ENCODE results near the gene FBH1.
"Not testable (repeated sequence)": the region's sequence is repeated elsewhere in the genome, so short reads cannot be mapped to it uniquely, and the experiment has no call there.

Gene FBH1

GRCh38 chr10:5904227-5904626 lies 14.2 kb downstream of the FBH1 start:
- no peak for DNase-seq

- DNase-seq, result no peak
Measured at GRCh38 chr10:5905854-5906507, 15.9 kb downstream of the FBH1 start.

GRCh38 chr10:5906651-5907050 lies 16.6 kb downstream of the FBH1 start:
- DNase-seq, result no peak

- not testable (repeated sequence) for DNase-seq
Measured at GRCh38 chr10:5908676-5909075, 18.6 kb downstream of the FBH1 start.

GRCh38 chr10:5910323-5911100 lies 20.5 kb downstream of the FBH1 start:
- no peak for DNase-seq

- no peak for DNase-seq
Measured at GRCh38 chr10:5911670-5912069, 21.6 kb downstream of the FBH1 start.

GRCh38 chr10:5913736-5914135 lies 23.7 kb downstream of the FBH1 start:
- DNase-seq, result no peak

- DNase-seq, result no peak
Measured at GRCh38 chr10:5915451-5915850, 25.4 kb downstream of the FBH1 start.

- DNase-seq, result no peak
Measured at GRCh38 chr10:5917305-5917704, 27.3 kb downstream of the FBH1 start.

GRCh38 chr10:5918763-5919162 lies 28.7 kb downstream of the FBH1 start:
- no peak for DNase-seq

- no peak for DNase-seq
Measured at GRCh38 chr10:5919568-5919967, 29.5 kb downstream of the FBH1 start.

GRCh38 chr10:5921746-5922145 lies 31.7 kb downstream of the FBH1 start:
- DNase-seq, result no peak

GRCh38 chr10:5924889-5925288 lies 34.8 kb downstream of the FBH1 start:
- no peak for DNase-seq

- DNase-seq, result no peak
Measured at GRCh38 chr10:5927306-5927705, 37.3 kb downstream of the FBH1 start.

- DNase-seq, result no peak
Measured at GRCh38 chr10:5929442-5929841, 39.4 kb downstream of the FBH1 start.

GRCh38 chr10:5930272-5930671 lies 40.2 kb downstream of the FBH1 start:
- no peak for DNase-seq

- no peak for DNase-seq
Measured at GRCh38 chr10:5932345-5932744, 42.3 kb downstream of the FBH1 start.

- DNase-seq, result no peak
Measured at GRCh38 chr10:5933909-5934546, 44.0 kb downstream of the FBH1 start.

- DNase-seq, result no peak
Measured at GRCh38 chr10:5935628-5936027, 45.6 kb downstream of the FBH1 start.

GRCh38 chr10:5937016-5937415 lies 47.0 kb downstream of the FBH1 start:
- DNase-seq, result no peak

GRCh38 chr10:5938291-5938690 lies 48.2 kb downstream of the FBH1 start:
- DNase-seq, result no peak

GRCh38 chr10:5940807-5941218 lies 50.8 kb downstream of the FBH1 start:
- no peak for DNase-seq

GRCh38 chr10:5941579-5941978 lies 51.5 kb downstream of the FBH1 start:
- no peak for DNase-seq

GRCh38 chr10:5942001-5942400 lies 52.0 kb downstream of the FBH1 start:
- DNase-seq, result no peak
